Stomach (tissue), 4 donors: ENCODE measurements around the gene IRAK1.

Experiments used
- CTCF ChIP-seq, 7 experiments: fragments of 450-650 bp in 4 of 7; fragments of 200-600 bp in 3 of 7; sonication (generic) in 3 of 7; IDR thresholded peaks; one replicate each; pipeline ENCODE4 v1.5.1; 2016 to 2019; ENCODE audit warnings: antibody characterized with exemption in 7 of 7, control low read depth in 2 of 7, mild to moderate bottlenecking in 1 of 7
- POLR2A ChIP-seq, 4 donors: fragments of 450-650 bp; IDR thresholded peaks; one replicate each; pipeline ENCODE4 v1.6.1; 2016; ENCODE audit warnings: antibody characterized with exemption in 4 of 4, control low read depth in 2 of 4, mild to moderate bottlenecking in 1 of 4, moderate library complexity in 1 of 4
- POLR2AphosphoS5 ChIP-seq, 3 donors: sonication (generic); formaldehyde crosslinking; IDR thresholded peaks; one replicate each; pipeline ENCODE4 v1.6.1; 2016; ENCODE audit warnings: antibody characterized with exemption in 3 of 3

- TF ChIP-seq CTCF (IDR thresholded peaks at IDR 0.05) (no peak), POLR2AphosphoS5 (IDR thresholded peaks at IDR 0.05) (peak; percentile 28 to 60 (median 42)), POLR2A (IDR thresholded peaks at IDR 0.05) (peak in 1 of 4 donors; percentile 49)
Measured at GRCh38 chrX:153971450-153972367, 48.0 kb downstream of the IRAK1 start, which contains the start of gene HCFC1.
